Stimulated activated CD4-positive, alpha-beta T cell treated with anti-CD3 and anti-CD28 coated beads, Interleukin-15, amount 100 ng/mL, for 1 hour (primary cell): ENCODE results near the gene ARID3C.

ENCODE experiments used
- DNase-seq, 2 donors: peaks; one replicate each; pipeline ENCODE4 v3.0.0-alpha.2; 2020; ENCODE audit warnings: low read depth in 1 of 2, low spot score in 1 of 2

ARID3C gene

DNA sequence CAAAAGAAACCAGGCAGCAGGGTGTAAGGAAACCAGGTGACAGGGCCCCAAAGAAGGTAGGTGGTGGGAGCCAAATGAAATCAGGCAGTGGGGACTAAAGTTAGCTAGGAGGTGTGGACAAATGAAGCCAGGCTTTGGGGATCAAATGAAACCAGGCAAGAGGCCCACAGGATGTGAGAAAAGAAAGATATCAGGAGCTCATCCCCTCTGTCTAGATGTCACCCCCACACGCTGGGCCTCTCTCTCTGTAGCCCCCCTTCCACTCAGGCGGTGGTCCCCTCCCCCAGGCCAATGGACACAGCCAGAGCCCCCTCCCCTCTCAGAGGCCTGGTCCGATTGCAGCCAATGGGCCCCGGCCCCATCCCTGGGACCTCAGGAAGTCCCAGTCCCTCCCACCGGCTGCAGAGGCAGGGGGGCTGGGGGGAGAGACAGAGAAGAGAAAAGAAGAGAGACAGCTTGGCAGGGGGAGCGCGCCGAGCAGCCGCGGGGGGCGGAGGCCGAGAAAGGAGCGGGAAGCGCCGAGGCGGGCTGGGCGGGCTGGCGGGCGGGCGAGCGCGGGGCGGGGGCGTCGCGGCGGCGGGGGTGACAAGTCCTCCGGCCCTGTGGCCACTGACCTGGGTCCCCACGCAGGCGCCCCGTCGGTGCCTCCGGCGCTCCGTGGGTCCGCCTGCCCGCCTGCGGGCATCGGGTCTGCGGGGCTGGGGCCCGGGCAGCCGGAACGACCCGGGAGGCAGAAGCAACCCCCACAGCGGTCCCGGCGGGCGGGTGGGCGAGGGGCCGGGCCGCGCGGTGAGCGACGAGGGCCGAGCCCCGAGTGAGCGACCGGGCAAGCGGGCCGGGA is 51.2 kb downstream of the ARID3C start:
- DNase-seq = no peak

DNA sequence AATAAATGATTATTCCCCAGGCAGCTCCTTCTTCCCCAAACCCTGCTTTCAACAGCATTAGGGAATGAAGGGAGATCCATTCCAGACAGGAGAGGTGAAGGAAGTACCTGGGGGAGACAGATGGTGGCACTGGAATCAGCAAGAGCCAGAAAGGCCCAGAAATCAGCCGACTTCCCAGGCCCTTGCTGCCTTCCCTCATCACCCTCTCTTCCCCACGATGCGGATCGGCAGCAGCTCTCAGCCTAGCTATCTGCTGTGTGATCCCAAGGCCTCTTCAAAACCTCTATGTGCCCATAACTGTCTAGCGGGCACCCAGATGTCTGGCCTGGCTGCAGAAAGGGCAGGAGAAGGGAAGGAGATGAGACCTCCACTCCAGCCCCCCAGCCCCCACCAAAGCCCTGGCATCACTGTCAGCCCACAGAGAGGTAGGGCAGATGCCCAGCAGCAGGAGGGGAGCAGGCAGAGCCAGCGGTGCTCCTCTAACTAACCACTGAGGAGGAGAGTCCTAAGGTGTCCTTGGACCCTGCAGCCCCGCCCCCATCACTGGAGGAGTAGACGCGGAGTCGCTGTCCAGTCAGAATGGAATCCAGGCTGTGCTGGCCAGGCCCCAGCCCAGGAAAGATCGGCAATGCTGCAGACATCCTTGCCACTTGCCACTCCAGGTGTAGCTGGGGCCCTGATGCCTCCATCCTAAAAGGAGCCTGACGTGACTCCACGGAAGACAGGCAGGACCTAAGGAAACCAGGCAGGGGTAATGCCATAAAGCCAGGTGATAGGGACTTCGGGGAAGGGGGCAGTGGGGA is 52.1 kb downstream of the ARID3C start:
- no peak for DNase-seq

DNA sequence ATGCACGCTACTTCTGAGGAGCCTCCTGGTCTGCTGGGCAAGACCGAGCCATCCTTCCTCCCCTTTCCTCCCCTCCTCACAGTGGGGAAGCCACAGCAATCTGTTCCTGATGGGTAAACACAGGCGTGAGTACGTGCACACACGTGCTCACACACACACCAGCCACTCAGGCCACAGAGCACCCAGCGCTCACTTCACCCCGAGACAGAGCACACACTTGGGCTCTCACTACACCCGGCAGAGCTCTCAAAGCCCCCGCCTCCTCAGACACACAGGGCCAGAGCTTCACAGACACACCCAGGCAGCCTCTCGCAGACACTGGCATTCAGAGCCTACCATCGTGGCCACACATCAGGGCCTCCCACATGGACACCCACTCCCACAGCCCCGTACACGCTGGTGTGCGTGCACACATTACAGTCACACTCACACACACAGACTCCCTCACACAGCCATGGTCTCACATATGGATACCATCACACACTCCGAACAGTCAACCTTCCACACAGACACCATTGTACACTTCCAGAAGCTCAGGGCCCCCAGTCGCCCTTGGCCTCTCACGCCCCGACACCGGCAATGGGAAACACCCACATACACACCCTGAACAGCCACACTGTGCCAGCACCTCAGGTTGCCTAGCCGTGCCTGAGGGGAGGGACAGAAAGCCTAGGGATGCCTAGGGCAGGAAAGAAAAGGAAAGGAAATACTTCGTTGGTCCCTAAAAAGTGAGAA is 52.8 kb downstream of the ARID3C start:
- no peak for DNase-seq

DNA sequence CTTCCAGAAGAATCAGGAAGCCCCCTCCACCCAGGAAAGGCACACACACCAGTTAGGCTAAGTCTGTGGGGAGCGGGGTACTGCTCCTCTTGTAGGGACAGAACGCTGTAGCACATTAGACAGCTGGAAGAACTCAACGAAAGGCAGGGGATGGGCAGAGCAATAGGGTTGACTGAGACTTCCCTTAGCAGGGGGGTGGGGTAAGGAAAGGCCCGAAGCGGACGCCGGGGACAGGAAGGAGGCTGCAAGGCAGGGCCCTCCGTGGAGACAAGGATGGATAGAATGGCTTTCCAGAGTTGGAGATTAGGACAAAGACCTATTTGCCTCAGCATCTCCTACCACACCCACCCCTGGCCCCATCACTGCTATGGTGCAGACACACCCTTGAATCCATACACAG is 53.6 kb downstream of the ARID3C start:
- DNase-seq = no peak

DNA sequence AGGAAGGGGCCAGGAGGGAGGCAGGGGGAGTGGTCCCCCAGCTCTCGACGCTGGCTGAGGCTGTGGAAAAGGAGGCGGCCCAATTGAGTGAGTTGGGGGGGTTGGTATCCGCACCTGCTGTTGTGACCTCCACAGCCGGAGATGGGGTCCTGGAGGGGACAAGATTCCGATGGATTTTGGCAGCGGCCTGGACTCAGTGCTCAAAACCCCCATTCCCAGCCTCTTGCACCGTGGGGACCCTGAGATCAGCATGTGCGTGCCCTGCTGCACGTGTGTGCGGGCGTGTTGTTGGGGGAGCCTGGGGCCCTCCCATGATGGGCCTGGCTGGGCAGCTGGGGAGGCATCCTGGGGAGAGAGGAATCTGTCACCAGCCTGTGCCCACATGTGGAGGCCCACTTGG is 54.3 kb downstream of the ARID3C start:
- DNase-seq = no peak

- no peak for DNase-seq
Measured at GRCh38 chr9:34573599-34574325, 55.1 kb downstream of the ARID3C start.

DNA sequence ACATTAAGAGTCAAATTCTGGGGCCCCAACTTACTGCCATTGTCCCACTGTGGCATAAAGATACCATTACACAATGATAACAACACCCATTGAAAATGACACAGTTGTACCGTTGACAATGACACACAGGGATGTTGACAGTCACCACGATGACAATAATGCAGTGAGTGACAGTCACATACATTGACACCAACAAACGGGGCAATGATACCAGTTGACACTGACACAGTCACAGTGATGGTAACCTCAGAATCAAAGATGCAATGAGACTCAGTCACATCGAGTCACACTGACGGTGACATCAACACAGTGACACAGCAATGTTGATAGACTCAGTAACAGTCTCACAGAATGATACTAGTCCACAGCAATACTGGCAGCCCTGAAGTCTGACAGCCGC is 56.2 kb downstream of the ARID3C start:
- no peak for DNase-seq

GRCh38 chr9:34572092-34572491 is 56.8 kb downstream of the ARID3C start:
- DNase-seq = no peak

- no peak for DNase-seq
Measured at GRCh38 chr9:34571481-34571810, 57.4 kb downstream of the ARID3C start.
